K562 (cell line): ENCODE data around the gene POMT1. TPM values are rescaled to one million over a fixed set of nuclear protein-coding genes. Genes with fewer than 3 reads are reported as not detected.

Experiments used
- CBX1 ChIP-seq: sonication (generic); IDR thresholded peaks from 2 replicates; pipeline ENCODE4 v1.6.1; 2016; ENCODE audit warnings: antibody characterized with exemption, low read depth, mild to moderate bottlenecking
- CREM ChIP-seq: IDR thresholded peaks from 2 replicates; pipeline ENCODE4 v1.6.1; 2014; ENCODE audit warnings: antibody characterized with exemption, low read depth
- KAT7 ChIP-seq: sonication (generic); formaldehyde crosslinking; IDR thresholded peaks from 2 replicates; pipeline ENCODE4 v1.8.0; 2022; ENCODE audit warnings: missing genetic modification reagents, mild to moderate bottlenecking, borderline replicate concordance
- PHB ChIP-seq: fragments of 250-450 bp; sonication (Bioruptor Pico); IDR thresholded peaks from 2 replicates; pipeline ENCODE4 v1.5.0; 2021
- POLR2AphosphoS2 ChIP-seq: IDR thresholded peaks from 2 replicates; pipeline ENCODE4 v1.6.1; 2012; ENCODE audit warnings: low read length, improper control_type of control experiment
- RBBP5 ChIP-seq: fragments of 200-600 bp; sonication (generic); IDR thresholded peaks from 2 replicates; pipeline ENCODE4 v1.6.1; 2012; ENCODE audit warnings: borderline replicate concordance, mild to moderate bottlenecking, low read length, control low read depth, inconsistent platforms; ENCODE audit not compliant: insufficient read depth, poor library complexity, severe bottlenecking
- SIN3A ChIP-seq, 2 experiments: fragments of 150-350 bp in 1 of 2; IDR thresholded peaks; 2 replicates each; pipeline ENCODE4 v1.6.1; 2011 to 2016; ENCODE audit warnings: borderline replicate concordance in 2 of 2, low read depth in 2 of 2, low read length in 2 of 2, mild to moderate bottlenecking in 2 of 2, moderate library complexity in 2 of 2; ENCODE audit not compliant: control insufficient read depth in 1 of 2
- polyA plus RNA-seq, 8 experiments: library from polyadenylated mRNA; depleted of rRNA in 4 of 8; stranded (reverse) in 5 of 8; unstranded in 3 of 8; fragments of >200 nt; fragmentation: Nextera tagmentation in 2 of 8; fragmentation: Illumina TruSeq in 1 of 8; extraction: Ambion mirVana in 2 of 8; extraction: Trizol in 1 of 8; gene quantifications; 2 replicates each; pipeline versions ENCODE4 v1.2.1 to v1.2.3, GENCODE V29; 2011 to 2014; ENCODE audit warnings: inconsistent platforms in 1 of 8, missing spikeins in 1 of 8
- total RNA-seq, 7 experiments: library from RNA; depleted of rRNA in 6 of 7; stranded (reverse); fragments of >200 nt in 6 of 7; fragmentation: Illumina TruSeq in 2 of 7; extraction: Trizol in 2 of 7; gene quantifications; 2 replicates each; pipeline versions ENCODE4 v1.2.1 to v1.2.3, GENCODE V29; 2011 to 2021; ENCODE audit warnings: low replicate concordance in 1 of 7
- TF ChIP-seq, protein P1 (sequence below): fragments of 450-650 bp; IDR thresholded peaks from 2 replicates; pipeline ENCODE4 v1.6.1; 2017; ENCODE audit warnings: antibody characterized with exemption, mild to moderate bottlenecking
- TF ChIP-seq, protein P2 (sequence below): fragments of 450-650 bp; formaldehyde crosslinking; IDR thresholded peaks from 2 replicates; pipeline ENCODE4 v1.4.0; 2020; ENCODE audit warnings: mild to moderate bottlenecking, moderate library complexity
- TF ChIP-seq, protein P3 (sequence below): sonication (generic); formaldehyde crosslinking; IDR thresholded peaks from 2 replicates; pipeline ENCODE4 v1.8.0; 2022; ENCODE audit warnings: mild to moderate bottlenecking, missing genetic modification reagents
- TF ChIP-seq, protein P4 (sequence below): sonication (generic); formaldehyde crosslinking; IDR thresholded peaks from 2 replicates; pipeline ENCODE4 v1.8.0; 2023; ENCODE audit warnings: mild to moderate bottlenecking, missing genetic modification reagents

POMT1 gene
- total and polyA plus RNA-seq, 9 of the 15 experiments (the other 6 are each of a cell fraction or from before 2014, with no cell fraction given) = 1.8 to 23.5 (median 14.6) TPM

DNA sequence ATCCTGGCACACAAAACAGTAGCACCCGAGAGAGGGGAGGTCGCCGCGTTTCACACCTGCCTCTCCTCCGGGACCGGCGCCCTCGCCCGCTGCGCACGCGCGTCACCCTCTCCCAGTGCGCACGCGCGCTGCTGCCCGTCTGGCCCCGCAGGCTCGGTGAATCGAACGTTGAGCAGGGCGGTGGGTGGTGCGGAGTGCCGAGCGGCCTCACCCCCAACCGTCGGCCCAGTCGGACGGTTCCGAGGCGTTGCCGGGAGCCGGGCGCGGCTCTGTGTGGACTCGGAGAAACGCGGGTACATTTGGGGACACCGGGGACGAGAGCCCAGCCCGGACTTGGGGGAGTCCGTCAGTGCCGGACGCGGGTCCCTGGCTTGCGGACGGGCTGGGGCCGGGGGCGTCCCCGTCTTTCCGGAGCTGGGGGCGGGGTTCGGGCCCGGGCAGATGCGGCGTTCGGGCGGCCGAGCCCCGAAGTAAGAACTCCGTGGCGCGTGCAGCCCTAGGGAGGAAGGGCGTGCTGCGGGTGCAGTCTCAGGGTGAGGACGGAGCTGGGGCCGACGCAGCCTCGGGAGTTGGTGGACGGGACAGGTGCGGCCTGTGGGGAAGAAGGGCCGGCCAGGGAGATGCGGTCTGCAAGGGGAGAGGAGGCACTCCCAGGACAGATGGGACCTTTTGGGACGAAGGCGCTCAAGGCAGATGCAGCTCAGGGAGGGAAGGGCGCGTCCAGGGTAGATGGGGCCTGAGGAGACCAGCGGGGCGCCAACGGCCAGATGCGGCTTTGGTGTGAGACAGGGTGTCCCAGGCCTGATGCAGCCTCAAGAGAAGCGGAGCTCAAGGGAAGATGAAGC lies at the start of gene POMT1 (continued):
- TF ChIP-seq, protein P1, sequence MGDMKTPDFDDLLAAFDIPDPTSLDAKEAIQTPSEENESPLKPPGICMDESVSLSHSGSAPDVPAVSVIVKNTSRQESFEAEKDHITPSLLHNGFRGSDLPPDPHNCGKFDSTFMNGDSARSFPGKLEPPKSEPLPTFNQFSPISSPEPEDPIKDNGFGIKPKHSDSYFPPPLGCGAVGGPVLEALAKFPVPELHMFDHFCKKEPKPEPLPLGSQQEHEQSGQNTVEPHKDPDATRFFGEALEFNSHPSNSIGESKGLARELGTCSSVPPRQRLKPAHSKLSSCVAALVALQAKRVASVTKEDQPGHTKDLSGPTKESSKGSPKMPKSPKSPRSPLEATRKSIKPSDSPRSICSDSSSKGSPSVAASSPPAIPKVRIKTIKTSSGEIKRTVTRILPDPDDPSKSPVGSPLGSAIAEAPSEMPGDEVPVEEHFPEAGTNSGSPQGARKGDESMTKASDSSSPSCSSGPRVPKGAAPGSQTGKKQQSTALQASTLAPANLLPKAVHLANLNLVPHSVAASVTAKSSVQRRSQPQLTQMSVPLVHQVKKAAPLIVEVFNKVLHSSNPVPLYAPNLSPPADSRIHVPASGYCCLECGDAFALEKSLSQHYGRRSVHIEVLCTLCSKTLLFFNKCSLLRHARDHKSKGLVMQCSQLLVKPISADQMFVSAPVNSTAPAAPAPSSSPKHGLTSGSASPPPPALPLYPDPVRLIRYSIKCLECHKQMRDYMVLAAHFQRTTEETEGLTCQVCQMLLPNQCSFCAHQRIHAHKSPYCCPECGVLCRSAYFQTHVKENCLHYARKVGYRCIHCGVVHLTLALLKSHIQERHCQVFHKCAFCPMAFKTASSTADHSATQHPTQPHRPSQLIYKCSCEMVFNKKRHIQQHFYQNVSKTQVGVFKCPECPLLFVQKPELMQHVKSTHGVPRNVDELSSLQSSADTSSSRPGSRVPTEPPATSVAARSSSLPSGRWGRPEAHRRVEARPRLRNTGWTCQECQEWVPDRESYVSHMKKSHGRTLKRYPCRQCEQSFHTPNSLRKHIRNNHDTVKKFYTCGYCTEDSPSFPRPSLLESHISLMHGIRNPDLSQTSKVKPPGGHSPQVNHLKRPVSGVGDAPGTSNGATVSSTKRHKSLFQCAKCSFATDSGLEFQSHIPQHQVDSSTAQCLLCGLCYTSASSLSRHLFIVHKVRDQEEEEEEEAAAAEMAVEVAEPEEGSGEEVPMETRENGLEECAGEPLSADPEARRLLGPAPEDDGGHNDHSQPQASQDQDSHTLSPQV = no peak
- peak; percentile 76 to 86; a peak in 1 of 4 replicates for TF ChIP-seq SIN3A (IDR thresholded peaks at IDR 0.05; ENCODE audit: borderline replicate concordance in 2 of 2, control insufficient read depth in 1 of 2, low read depth in 2 of 2, low read length in 2 of 2)
- TF ChIP-seq, protein P2, sequence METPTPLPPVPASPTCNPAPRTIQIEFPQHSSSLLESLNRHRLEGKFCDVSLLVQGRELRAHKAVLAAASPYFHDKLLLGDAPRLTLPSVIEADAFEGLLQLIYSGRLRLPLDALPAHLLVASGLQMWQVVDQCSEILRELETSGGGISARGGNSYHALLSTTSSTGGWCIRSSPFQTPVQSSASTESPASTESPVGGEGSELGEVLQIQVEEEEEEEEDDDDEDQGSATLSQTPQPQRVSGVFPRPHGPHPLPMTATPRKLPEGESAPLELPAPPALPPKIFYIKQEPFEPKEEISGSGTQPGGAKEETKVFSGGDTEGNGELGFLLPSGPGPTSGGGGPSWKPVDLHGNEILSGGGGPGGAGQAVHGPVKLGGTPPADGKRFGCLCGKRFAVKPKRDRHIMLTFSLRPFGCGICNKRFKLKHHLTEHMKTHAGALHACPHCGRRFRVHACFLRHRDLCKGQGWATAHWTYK = peak; percentile 84; the same call in 1 of the 2 replicates
- TF ChIP-seq, protein P3, sequence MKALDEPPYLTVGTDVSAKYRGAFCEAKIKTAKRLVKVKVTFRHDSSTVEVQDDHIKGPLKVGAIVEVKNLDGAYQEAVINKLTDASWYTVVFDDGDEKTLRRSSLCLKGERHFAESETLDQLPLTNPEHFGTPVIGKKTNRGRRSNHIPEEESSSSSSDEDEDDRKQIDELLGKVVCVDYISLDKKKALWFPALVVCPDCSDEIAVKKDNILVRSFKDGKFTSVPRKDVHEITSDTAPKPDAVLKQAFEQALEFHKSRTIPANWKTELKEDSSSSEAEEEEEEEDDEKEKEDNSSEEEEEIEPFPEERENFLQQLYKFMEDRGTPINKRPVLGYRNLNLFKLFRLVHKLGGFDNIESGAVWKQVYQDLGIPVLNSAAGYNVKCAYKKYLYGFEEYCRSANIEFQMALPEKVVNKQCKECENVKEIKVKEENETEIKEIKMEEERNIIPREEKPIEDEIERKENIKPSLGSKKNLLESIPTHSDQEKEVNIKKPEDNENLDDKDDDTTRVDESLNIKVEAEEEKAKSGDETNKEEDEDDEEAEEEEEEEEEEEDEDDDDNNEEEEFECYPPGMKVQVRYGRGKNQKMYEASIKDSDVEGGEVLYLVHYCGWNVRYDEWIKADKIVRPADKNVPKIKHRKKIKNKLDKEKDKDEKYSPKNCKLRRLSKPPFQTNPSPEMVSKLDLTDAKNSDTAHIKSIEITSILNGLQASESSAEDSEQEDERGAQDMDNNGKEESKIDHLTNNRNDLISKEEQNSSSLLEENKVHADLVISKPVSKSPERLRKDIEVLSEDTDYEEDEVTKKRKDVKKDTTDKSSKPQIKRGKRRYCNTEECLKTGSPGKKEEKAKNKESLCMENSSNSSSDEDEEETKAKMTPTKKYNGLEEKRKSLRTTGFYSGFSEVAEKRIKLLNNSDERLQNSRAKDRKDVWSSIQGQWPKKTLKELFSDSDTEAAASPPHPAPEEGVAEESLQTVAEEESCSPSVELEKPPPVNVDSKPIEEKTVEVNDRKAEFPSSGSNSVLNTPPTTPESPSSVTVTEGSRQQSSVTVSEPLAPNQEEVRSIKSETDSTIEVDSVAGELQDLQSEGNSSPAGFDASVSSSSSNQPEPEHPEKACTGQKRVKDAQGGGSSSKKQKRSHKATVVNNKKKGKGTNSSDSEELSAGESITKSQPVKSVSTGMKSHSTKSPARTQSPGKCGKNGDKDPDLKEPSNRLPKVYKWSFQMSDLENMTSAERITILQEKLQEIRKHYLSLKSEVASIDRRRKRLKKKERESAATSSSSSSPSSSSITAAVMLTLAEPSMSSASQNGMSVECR (CRISPR knock-in tag) = peak; percentile 80
- no peak for TF ChIP-seq POLR2AphosphoS2
- peak; percentile 98 for TF ChIP-seq KAT7 (CRISPR knock-in tag)
- TF ChIP-seq PHB (CRISPR knock-in tag) = no peak
- peak; percentile 85; the same call in 1 of the 2 replicates for TF ChIP-seq CBX1
- TF ChIP-seq, protein P4, sequence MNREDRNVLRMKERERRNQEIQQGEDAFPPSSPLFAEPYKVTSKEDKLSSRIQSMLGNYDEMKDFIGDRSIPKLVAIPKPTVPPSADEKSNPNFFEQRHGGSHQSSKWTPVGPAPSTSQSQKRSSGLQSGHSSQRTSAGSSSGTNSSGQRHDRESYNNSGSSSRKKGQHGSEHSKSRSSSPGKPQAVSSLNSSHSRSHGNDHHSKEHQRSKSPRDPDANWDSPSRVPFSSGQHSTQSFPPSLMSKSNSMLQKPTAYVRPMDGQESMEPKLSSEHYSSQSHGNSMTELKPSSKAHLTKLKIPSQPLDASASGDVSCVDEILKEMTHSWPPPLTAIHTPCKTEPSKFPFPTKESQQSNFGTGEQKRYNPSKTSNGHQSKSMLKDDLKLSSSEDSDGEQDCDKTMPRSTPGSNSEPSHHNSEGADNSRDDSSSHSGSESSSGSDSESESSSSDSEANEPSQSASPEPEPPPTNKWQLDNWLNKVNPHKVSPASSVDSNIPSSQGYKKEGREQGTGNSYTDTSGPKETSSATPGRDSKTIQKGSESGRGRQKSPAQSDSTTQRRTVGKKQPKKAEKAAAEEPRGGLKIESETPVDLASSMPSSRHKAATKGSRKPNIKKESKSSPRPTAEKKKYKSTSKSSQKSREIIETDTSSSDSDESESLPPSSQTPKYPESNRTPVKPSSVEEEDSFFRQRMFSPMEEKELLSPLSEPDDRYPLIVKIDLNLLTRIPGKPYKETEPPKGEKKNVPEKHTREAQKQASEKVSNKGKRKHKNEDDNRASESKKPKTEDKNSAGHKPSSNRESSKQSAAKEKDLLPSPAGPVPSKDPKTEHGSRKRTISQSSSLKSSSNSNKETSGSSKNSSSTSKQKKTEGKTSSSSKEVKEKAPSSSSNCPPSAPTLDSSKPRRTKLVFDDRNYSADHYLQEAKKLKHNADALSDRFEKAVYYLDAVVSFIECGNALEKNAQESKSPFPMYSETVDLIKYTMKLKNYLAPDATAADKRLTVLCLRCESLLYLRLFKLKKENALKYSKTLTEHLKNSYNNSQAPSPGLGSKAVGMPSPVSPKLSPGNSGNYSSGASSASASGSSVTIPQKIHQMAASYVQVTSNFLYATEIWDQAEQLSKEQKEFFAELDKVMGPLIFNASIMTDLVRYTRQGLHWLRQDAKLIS (CRISPR knock-in tag) = peak; percentile 80
- peak; percentile 70 for TF ChIP-seq CREM
- TF ChIP-seq RBBP5 = peak; percentile 88
